A673 (cell line): ENCODE data around the gene KNDC1. TPM values are rescaled to one million over a fixed set of nuclear protein-coding genes. Genes with fewer than 3 reads are reported as not detected.

Source experiments
- BruUV-seq: library from RNA; stranded (reverse); fragments of 400-500 nt; replicated peaks from 2 replicates; lab custom pipeline; 2021; lab: Mats Ljungman, UMichigan
- CTCF ChIA-PET: fragments of 300-600 bp; sonication (Branson Sonifier 250); formaldehyde crosslinking; loops from one replicate; lab custom pipeline; 2022; ENCODE audit warnings: antibody characterized with exemption; lab: Charles Lee
- POLR2A ChIA-PET: fragments of 300-600 bp; sonication (Branson Sonifier 250); formaldehyde crosslinking; loops from one replicate; lab custom pipeline; 2022; ENCODE audit warnings: antibody characterized with exemption; ENCODE audit not compliant: low non-redundant PET; lab: Charles Lee
- DNase-seq: peaks from one replicate; pipeline ENCODE4 v3.0.0-alpha.2; 2015; ENCODE audit warnings: low spot score
- H3K27ac ChIP-seq: fragments of 200-600 bp; sonication (generic); 2 replicates; pipeline ENCODE4 v1.5.1; 2016; ENCODE audit warnings: mixed run types, low read depth, mild to moderate bottlenecking, mixed read lengths, antibody characterized with exemption, low read length; ENCODE audit not compliant: poor library complexity, severe bottlenecking
- H3K27me3 ChIP-seq: fragments of 200-600 bp; sonication (generic); replicated peaks from 2 replicates; pipeline ENCODE4 v1.6.1; 2017; ENCODE audit warnings: mixed run types, low read depth, mild to moderate bottlenecking, mixed read lengths, antibody characterized with exemption, low read length; ENCODE audit not compliant: insufficient read depth, poor library complexity
- H3K36me3 ChIP-seq: fragments of 200-600 bp; sonication (generic); 2 replicates; pipeline ENCODE4 v1.6.1; 2016; ENCODE audit warnings: mixed run types, mild to moderate bottlenecking, mixed read lengths, antibody characterized with exemption, low read length; ENCODE audit not compliant: insufficient read depth, poor library complexity, severe bottlenecking
- H3K4me1 ChIP-seq: fragments of 200-600 bp; sonication (generic); 2 replicates; pipeline ENCODE4 v1.6.1; 2017; ENCODE audit warnings: mixed run types, mild to moderate bottlenecking, mixed read lengths, antibody characterized with exemption, low read length; ENCODE audit not compliant: insufficient read depth, poor library complexity, severe bottlenecking
- H3K4me3 ChIP-seq: fragments of 200-600 bp; sonication (generic); 2 replicates; pipeline ENCODE4 v1.5.1; 2016; ENCODE audit warnings: low read depth, mixed run types, mild to moderate bottlenecking, mixed read lengths, low read length; ENCODE audit not compliant: poor library complexity, severe bottlenecking
- H3K9me3 ChIP-seq: fragments of 200-600 bp; sonication (generic); 2 replicates; pipeline ENCODE4 v1.6.1; 2016; ENCODE audit warnings: mixed run types, low read depth, mild to moderate bottlenecking, mixed read lengths, antibody characterized with exemption, low read length; ENCODE audit not compliant: poor library complexity, severe bottlenecking
- CTCF ChIP-seq: fragments of 300-800, 200-600 bp; sonication (generic); conservative IDR thresholded peaks from 2 replicates; pipeline ENCODE4 v1.5.1; 2017; ENCODE audit warnings: low read depth, mild to moderate bottlenecking, antibody characterized with exemption, low read length, moderate library complexity, mixed read lengths
- EZH2 ChIP-seq: fragments of 200-600 bp; sonication (generic); IDR thresholded peaks from 2 replicates; pipeline ENCODE4 v1.6.1; 2017; ENCODE audit warnings: borderline replicate concordance, low read depth, mild to moderate bottlenecking, mixed read lengths, antibody characterized with exemption, low read length; ENCODE audit not compliant: poor library complexity, severe bottlenecking
- intact Hi-C: fragments of 100-400 bp; cut with micrococcal nuclease; formaldehyde crosslinking; loops from one replicate; pipeline ENCODE4 v1.10.0; 2022; ENCODE audit not compliant: unreplicated experiment
- total RNA-seq: library from RNA; stranded (reverse); gene quantifications from 2 replicates; pipeline ENCODE4 v1.2.3, GENCODE V29; 2021

Gene KNDC1
- total RNA-seq, 1 experiment from 2014 or later = not detected

GRCh38 chr10:133249975-133250754, 90.1 kb downstream of the KNDC1 start:
- H3K9me3 ChIP-seq = no peaks in the 10 kb centered on the region
- intact Hi-C loops = no loop called here
- no peak for DNase-seq
- peaks cover 5% of the 10 kb centered on the region for H3K27me3 ChIP-seq
- no peaks in the 10 kb centered on the region for H3K4me1 ChIP-seq
- TF ChIP-seq CTCF (no peak), EZH2 (no peak)
- ChIA-PET POLR2A (no interaction called here), CTCF (no interaction called here)
- no peak overlapping the region for H3K27ac ChIP-seq
- no peaks in the 10 kb centered on the region for H3K36me3 ChIP-seq
- BruUV-seq = no TSS peak
- no peak overlapping the region for H3K4me3 ChIP-seq

- Histone ChIP-seq H3K9me3 (no peaks in the 10 kb centered on the region), H3K27ac (no peak overlapping the region), H3K4me1 (no peaks in the 10 kb centered on the region), H3K36me3 (no peaks in the 10 kb centered on the region), H3K4me3 (no peak overlapping the region), H3K27me3 (peaks cover 5% of the 10 kb centered on the region)
- DNase-seq = no peak
- intact Hi-C loops = no loop called here
- ChIA-PET CTCF (no interaction called here), POLR2A (no interaction called here)
- no TSS peak for BruUV-seq
- no peak for TF ChIP-seq EZH2
- TF ChIP-seq CTCF = no peak
Measured at GRCh38 chr10:133251388-133252222, 91.6 kb downstream of the KNDC1 start.

- Histone ChIP-seq H3K4me3 (no peak overlapping the region), H3K36me3 (no peaks in the 10 kb centered on the region), H3K27me3 (peaks cover 5% of the 10 kb centered on the region), H3K9me3 (no peaks in the 10 kb centered on the region), H3K4me1 (no peaks in the 10 kb centered on the region), H3K27ac (no peak overlapping the region)
- intact Hi-C loops = no loop called here
- TF ChIP-seq CTCF = no peak
- no peak for TF ChIP-seq EZH2
- ChIA-PET POLR2A (no interaction called here), CTCF (no interaction called here)
- BruUV-seq = no TSS peak
- no peak for DNase-seq
Measured at GRCh38 chr10:133252223-133252552, 92.2 kb downstream of the KNDC1 start.
